GM18519 (cell line): Measurements from ENCODE around the gene DNAJC30.

Experiments used
- ATAC-seq: cut with Tn5 transposase; IDR thresholded peaks from one replicate; pipeline ENCODE4 v1.9.1; 2021; ENCODE audit warnings: mild to moderate bottlenecking, moderate library complexity; ENCODE audit not compliant: unreplicated experiment, low FRiP score

DNAJC30 gene

GRCh38 chr7:73650524-73650923, 32.7 kb downstream of the DNAJC30 start:
- ATAC-seq, result no peak

DNA sequence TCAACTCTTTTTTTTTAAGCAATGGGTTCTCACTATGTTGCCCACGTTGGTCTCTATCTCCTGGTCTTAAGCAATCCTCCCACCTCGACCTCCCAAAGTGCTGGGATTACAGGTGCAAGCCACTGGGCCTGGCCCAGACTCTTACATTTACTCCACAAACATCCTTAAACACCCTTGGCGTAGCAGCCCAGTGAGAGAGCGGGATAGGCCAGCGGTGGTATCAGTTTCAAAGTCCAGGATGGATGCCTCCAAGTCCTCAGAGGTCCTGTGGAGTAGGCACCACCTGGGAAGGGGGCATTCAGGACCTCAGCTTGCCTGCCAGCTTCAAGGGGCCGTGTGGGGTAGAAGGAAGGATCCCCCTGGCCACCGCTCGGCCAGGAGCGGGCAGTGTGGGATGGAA, 33.7 kb downstream of the DNAJC30 start:
- ATAC-seq, result no peak

- ATAC-seq, result no peak
These were observed 34.5 kb downstream of the DNAJC30 start for GRCh38 chr7:73648593-73649332.

- no peak for ATAC-seq
These were observed 35.3 kb downstream of the DNAJC30 start for GRCh38 chr7:73647725-73648592.

GRCh38 chr7:73646785-73647724, 36.2 kb downstream of the DNAJC30 start:
- no peak for ATAC-seq

- no peak for ATAC-seq
These were observed 37.5 kb downstream of the DNAJC30 start for GRCh38 chr7:73645643-73646174.

DNA sequence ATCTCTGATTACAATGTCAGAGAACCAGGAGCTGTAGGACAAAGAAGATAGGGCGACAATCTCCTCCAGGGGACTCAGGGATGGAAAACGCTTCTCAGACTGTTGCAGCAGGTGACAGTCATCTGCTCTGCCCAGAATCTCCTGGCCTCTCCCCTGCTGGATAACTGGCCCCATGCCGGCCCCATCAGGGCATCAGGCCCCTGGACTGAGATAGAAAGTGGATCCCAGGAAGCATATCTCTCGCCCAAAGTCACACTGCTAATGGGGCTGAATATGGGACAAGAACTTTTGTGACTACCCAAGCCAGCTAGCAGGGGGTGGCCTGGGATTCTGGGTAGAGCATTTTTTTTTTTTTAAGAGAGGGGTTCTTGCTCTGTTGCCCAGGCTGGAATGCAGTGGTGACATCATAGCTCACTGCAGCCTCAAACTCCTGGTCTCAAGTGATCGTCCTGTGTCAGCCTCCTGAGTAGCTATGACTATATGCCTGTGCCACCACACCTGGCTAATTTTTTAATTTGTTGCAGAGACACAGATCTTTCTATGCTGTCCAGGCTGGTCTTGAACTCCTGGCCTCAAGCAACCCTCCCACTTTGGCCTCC, 38.5 kb downstream of the DNAJC30 start:
- ATAC-seq, result no peak

DNA sequence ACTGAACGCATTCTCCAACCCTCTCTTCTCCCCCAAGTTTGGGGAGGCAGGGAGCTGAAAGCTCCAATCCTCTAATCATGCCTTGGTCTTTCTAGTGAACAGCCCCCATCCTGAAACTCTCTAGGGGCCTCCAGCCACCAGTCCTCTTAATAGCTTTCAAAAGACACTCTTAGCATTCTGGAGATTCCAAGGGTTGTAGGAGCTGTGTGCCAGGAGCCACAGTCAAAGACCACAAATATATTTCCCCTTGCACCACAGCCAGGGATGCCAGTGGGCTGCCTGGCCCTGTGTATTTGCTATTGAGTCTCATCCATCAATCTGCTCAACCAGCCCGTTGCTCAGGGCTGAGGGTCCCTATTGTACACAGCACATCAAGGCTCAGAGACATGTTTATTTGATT, 40.4 kb downstream of the DNAJC30 start:
- ATAC-seq, result no peak

DNA sequence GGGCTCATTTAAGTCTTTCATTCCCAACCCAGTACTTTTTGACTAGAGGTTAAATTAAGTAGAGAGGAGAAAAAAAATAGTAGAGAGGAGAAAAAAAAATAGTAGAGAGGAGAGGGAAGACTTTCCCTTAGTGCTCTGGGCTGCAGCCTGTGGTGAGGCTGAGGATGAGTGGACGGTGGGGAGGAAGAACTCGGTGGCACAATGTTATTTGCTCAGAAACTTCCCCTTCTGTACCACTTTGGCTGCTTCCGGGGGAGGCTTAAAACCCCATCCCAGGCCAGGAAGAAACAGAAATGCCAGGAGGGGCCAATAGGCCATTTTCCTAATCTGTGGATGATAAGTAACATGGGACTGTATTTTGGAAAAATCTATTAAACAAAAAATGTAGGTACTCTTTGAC, 44.3 kb downstream of the DNAJC30 start:
- no peak for ATAC-seq

DNA sequence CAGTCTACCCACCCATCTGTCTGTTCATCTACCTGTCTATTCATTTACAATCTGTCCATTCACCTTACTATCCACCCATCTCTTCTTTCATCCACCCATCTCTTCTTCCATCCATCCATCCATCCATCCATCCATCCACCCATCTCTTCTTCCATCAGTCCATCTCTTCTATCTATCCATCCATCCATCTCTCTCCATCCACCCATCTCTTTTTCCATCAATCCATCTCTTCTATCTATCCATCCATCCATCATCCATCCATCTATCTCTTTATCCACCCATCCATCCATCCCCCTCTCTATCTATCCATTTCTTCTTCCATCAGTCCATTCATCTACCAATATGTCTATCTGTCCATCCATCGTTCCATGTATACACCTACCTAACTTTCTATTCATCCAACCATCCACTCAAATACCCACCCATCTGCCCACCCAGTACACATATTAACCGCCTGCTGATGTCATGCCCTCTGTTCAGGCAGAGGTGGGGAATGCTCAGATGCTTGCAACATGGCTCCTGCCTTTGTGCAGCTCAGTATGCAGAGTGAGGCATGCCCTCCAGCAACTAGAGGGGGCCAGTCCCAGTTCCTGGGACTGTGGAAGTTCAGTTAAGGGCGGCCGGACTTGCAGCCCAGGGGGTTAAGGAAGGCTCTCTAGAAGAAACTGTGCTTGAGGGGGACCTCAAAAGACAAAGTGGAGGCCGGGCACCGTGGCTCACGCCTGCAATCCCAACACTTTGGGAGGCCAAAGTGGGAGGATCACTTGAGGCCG, 47.6 kb downstream of the DNAJC30 start:
- ATAC-seq, result no peak

DNA sequence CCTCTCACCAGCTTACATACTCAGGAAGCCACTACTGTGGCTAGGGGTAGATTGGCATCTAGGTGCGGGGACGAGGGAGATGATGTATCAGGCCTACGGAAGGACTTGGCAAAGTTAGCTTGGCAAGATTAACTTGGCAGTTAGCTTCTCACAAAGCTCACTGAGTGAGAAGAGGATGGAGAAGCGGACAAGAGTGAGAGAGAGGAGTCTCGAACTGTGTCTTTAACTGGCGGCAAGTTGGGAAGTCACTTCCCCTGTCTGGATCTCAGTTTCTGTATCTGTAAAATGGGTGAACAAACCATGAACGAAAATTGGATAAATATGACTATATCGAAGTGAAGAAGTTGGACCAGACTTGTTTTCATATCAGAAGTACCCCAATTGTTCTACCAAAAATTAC, 49.4 kb downstream of the DNAJC30 start:
- no peak for ATAC-seq

DNA sequence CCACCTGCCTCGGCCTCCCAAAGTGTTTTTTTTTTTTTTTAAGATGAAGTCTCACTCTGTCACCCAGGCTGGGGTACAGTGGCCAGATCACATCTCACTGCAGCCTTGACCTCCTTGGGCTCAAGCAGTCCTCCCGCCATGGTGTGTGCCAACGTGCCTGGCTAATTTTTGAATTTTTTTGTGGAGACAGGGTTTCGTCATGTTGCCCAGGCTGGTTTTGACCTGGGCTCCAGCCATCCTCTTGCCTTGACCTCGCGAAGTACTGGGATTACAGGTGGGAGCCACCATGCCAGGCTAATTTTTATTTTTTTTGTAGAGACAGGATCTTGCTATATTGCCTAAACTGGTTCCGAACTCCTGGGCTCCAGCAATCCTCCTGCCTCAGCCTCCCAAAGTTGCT, 49.9 kb downstream of the DNAJC30 start:
- no peak for ATAC-seq

DNA sequence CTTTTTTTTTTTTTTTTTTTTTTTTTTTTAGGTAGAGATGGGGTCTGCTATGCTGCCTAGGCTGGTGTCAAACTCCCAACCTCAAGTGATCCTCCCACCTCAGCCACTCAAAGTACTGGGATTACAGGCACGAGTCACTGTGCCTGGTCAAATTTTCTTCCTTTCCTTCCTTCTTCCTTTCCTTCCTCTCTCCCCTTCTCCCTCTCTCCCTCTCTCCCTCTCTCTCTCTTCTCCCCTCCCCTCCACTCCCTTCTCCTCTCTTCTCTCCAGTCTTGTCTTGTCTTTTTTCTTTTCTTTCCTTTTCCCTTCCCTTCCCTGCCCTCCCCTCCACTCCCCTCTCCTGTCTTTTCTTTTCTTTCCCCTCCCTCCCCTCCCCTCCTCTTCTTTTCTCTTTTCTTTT, 51.7 kb downstream of the DNAJC30 start:
- no peak for ATAC-seq
